PC-3 (cell line): ENCODE measurements around the gene ME1.

Experiments
- CTCF ChIP-seq: fragments of 300-600 bp; sonication (generic); conservative IDR thresholded peaks from 2 replicates; pipeline ENCODE4 v1.5.1; 2017; ENCODE audit warnings: antibody characterized with exemption, low read depth, mild to moderate bottlenecking, low read length
- EZH2 ChIP-seq: fragments of 300-600 bp; sonication (generic); IDR thresholded peaks from one replicate; pipeline ENCODE4 v1.6.1; 2017; ENCODE audit warnings: antibody characterized with exemption, mild to moderate bottlenecking, low read length; ENCODE audit not compliant: unreplicated experiment

GRCh38 chr6:83472767-83473166 is 41.9 kb upstream of the ME1 start:
- TF ChIP-seq EZH2 (no peak), CTCF (no peak)
